Left forelimb (tissue), 1 donor: ENCODE measurements around the gene TMEM222.

ENCODE experiments used
- DNase-seq: peaks from one replicate; pipeline ENCODE4 v3.0.0-alpha.2; 2018; ENCODE audit warnings: low spot score

The TMEM222 gene

GRCh38 chr1:27306892-27307761 is 14.8 kb upstream of the TMEM222 start:
- no peak for DNase-seq

- DNase-seq, result no peak
Observed at GRCh38 chr1:27307874-27308598, 13.9 kb upstream of the TMEM222 start.

- no peak for DNase-seq
Observed at GRCh38 chr1:27314169-27314568, 7.8 kb upstream of the TMEM222 start.

- DNase-seq, result no peak
Observed at GRCh38 chr1:27314737-27315136, 7.2 kb upstream of the TMEM222 start.

- no peak for DNase-seq
Observed at GRCh38 chr1:27316860-27317259, 5.1 kb upstream of the TMEM222 start.

- no peak for DNase-seq
Observed at GRCh38 chr1:27318136-27318535, 3.8 kb upstream of the TMEM222 start.

GRCh38 chr1:27318596-27318995 is 3.4 kb upstream of the TMEM222 start:
- DNase-seq, result no peak

GRCh38 chr1:27322569-27323240 is 742 bp downstream of the TMEM222 start:
- DNase-seq, result peak; percentile 55

GRCh38 chr1:27325286-27325685 is 3.3 kb downstream of the TMEM222 start:
- no peak for DNase-seq

- DNase-seq, result no peak
Observed at GRCh38 chr1:27327964-27328363, 6.0 kb downstream of the TMEM222 start.

GRCh38 chr1:27330786-27331185 is 8.8 kb downstream of the TMEM222 start:
- DNase-seq, result no peak

- DNase-seq, result no peak
Observed at GRCh38 chr1:27331426-27331825, 9.5 kb downstream of the TMEM222 start.

- DNase-seq, result no peak
Observed at GRCh38 chr1:27331922-27332321, 10.0 kb downstream of the TMEM222 start.

- no peak for DNase-seq
Observed at GRCh38 chr1:27332536-27333281, 10.7 kb downstream of the TMEM222 start.

- no peak for DNase-seq
Observed at GRCh38 chr1:27333717-27334279, 11.8 kb downstream of the TMEM222 start.

- no peak for DNase-seq
Observed at GRCh38 chr1:27335506-27336422, 13.8 kb downstream of the TMEM222 start.

GRCh38 chr1:27336756-27337155 is 14.8 kb downstream of the TMEM222 start:
- no peak for DNase-seq

GRCh38 chr1:27338751-27339150 is 16.8 kb downstream of the TMEM222 start:
- DNase-seq, result no peak

GRCh38 chr1:27339213-27339612 is 17.2 kb downstream of the TMEM222 start:
- DNase-seq, result no peak

- no peak for DNase-seq
Observed at GRCh38 chr1:27341525-27342252, 19.7 kb downstream of the TMEM222 start, which contains the start of gene SYTL1. Gene SYTL1 (plus strand): TSS chr1:27342022. CDS start chr1:27345335, 3,313 bp downstream.
